SK-N-SH (cell line): ENCODE data around the gene IKZF4.

Experiments
- CTCF ChIP-seq: fragments of 200-600 bp; sonication (generic); IDR thresholded peaks from 2 replicates; pipeline ENCODE4 v1.6.1; 2017; ENCODE audit warnings: antibody characterized with exemption, mild to moderate bottlenecking, moderate library complexity
- GABPA ChIP-seq: IDR thresholded peaks from 2 replicates; pipeline ENCODE4 v1.4.0; 2012; ENCODE audit warnings: low read depth, mild to moderate bottlenecking
- GATA2 ChIP-seq: sonication (generic); formaldehyde crosslinking; IDR thresholded peaks from 2 replicates; pipeline ENCODE4 v1.5.0; 2020; ENCODE audit warnings: mild to moderate bottlenecking, missing genetic modification reagents
- JUND ChIP-seq: IDR thresholded peaks from 2 replicates; pipeline ENCODE4 v1.4.0; 2012
- MAX ChIP-seq: IDR thresholded peaks from 2 replicates; pipeline ENCODE4 v1.4.0; 2012; ENCODE audit warnings: low read depth
- MXI1 ChIP-seq: IDR thresholded peaks from 2 replicates; pipeline ENCODE4 v1.6.1; 2012; ENCODE audit warnings: mild to moderate bottlenecking, low read depth, low read length, improper control_type of control experiment
- NFIC ChIP-seq: IDR thresholded peaks from 2 replicates; pipeline ENCODE4 v1.4.0; 2012; ENCODE audit warnings: borderline replicate concordance
- POLR2AphosphoS5 ChIP-seq: IDR thresholded peaks from 2 replicates; pipeline ENCODE4 v1.6.1; 2012; ENCODE audit warnings: low read depth, low read length
- RXRA ChIP-seq: IDR thresholded peaks from 2 replicates; pipeline ENCODE4 v1.4.0; 2012; ENCODE audit warnings: low read depth, mild to moderate bottlenecking, borderline replicate concordance
- ZBTB33 ChIP-seq: IDR thresholded peaks from 2 replicates; pipeline ENCODE4 v1.4.0; 2012; ENCODE audit warnings: low read depth, borderline replicate concordance

- TF ChIP-seq CTCF (no peak), GATA2 (CRISPR knock-in tag) (no peak), MAX (no peak), MXI1 (no peak), JUND (no peak), GABPA (no peak), POLR2AphosphoS5 (no peak), RXRA (no peak), ZBTB33 (no peak), NFIC (no peak)
Measured at GRCh38 chr12:56062996-56063395, 42.2 kb downstream of the IKZF4 start.
